ENCODE results near the gene ZNF236.
"Not testable (repeated sequence)": the region's sequence is repeated elsewhere in the genome, so short reads cannot be mapped to it uniquely, and the experiment has no call there.

ZNF236 gene

DNA sequence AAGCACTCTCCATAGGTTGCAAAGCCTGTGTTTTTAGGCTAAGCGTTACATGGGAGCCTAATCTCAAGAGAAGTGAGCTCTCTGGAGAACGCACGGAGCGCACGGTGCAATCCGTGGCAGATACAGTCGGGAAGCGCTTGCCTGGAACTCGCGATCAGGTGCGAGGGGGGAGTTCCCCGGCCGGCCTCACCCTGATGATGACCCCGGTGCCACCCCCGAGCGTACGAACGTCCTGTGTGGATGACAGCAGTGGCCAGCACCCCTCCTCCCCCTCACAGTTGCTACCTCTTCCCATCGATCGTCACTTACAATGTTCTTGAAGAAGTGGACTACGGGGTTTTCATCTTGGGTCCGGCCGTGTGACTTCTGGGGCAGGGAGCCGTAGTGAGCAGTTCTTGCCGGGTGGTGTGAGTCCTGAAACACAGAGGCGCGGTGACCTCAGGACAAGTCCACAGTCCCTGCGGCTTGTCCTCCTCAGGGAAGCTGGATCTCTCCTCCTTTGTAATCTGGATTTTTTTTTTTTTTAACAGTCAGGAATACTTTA lies 167.4 kb downstream of the ZNF236 start:
- no peak overlapping the region for H3K4me3 ChIP-seq (ENCODE audit: low read depth, low read length)
- H3K9ac ChIP-seq (ENCODE audit: low read depth, low read length), result no peak overlapping the region
- no peaks in the 10 kb centered on the region for H3K9me3 ChIP-seq (ENCODE audit: control insufficient read depth, insufficient read depth, low read length)
- H3K36me3 ChIP-seq (ENCODE audit: control insufficient read depth, insufficient read depth, low read length), result no peaks in the 10 kb centered on the region
- H3K27me3 ChIP-seq (ENCODE audit: control insufficient read depth, insufficient read depth, low read length), result no peaks in the 10 kb centered on the region
- no peaks in the 10 kb centered on the region for H3K4me1 ChIP-seq (ENCODE audit: control insufficient read depth, insufficient read depth, low read length)

DNA sequence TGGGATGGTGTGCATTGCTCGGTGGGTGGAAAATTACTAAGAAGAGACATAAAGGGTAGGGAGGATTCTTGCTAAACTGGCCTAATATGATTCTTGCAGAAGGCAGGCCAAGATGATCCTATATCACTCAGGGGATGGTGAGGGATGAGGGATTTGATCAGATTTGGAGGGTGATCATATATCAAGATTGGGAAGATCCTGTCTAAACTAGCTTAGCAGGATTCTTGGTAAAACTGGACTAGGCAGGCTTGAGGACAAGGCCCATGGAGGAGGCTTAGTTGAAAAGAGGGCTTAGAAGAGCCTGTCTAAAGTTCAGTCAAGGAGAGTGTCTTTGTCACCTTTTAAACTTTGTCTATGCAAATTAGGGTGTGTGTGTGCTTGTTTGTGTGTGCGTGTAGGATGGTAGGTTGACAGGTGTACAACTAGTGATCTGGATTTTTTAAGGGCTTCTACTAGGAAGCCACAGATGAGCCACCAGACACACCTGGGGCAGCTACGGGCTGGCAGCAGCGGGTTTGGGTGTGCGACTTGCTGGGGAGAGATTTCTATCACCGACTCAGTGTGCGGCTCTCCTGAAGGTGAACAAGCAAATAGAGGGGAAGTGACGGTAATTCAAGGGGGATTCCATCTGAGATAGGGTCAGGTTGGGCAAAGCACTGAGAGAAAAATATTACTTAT lies 168.1 kb downstream of the ZNF236 start:
- H3K4me3 ChIP-seq (ENCODE audit: low read depth, low read length); H3K36me3 ChIP-seq (ENCODE audit: control insufficient read depth, insufficient read depth, low read length); H3K4me1 ChIP-seq (ENCODE audit: control insufficient read depth, insufficient read depth, low read length); H3K27me3 ChIP-seq (ENCODE audit: control insufficient read depth, insufficient read depth, low read length); H3K9ac ChIP-seq (ENCODE audit: low read depth, low read length); H3K9me3 ChIP-seq (ENCODE audit: control insufficient read depth, insufficient read depth, low read length): not testable (repeated sequence)

DNA sequence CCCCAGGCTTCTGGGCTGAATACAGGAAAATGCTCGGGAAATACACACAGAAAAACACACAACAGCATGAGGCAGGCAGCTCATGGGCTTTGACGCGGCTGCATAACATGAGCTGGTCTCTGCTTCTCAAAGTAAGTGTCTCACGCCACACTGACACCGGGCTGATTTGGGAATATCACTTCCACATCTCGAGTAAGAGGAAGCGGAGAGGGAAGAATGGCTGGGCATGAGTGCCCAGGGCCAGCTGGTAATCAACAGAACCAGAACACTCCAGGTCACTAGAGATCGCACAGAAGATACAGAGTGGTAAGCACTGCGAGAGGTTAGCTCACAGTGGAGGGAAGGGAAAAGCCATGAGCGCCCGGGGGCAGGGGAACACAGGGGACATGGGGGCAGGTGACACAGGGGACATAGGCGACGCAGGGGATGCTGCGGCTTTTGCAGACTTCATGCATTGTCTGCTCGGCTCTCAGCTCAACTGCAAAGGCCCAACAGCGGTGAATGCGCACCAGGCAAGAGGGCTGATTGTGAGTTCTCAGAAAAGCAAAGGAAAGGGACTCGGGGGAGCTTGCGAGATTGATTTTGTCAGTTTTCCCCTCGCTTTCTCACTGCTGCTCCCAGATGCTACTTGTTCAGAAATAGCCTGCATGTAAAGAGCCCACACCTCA lies 168.8 kb downstream of the ZNF236 start:
- Histone ChIP-seq H3K9ac (ENCODE audit: low read depth, low read length) (no peak overlapping the region), H3K36me3 (ENCODE audit: control insufficient read depth, insufficient read depth, low read length) (no peaks in the 10 kb centered on the region), H3K27me3 (ENCODE audit: control insufficient read depth, insufficient read depth, low read length) (no peaks in the 10 kb centered on the region), H3K4me1 (ENCODE audit: control insufficient read depth, insufficient read depth, low read length) (peaks cover 2% of the 10 kb centered on the region), H3K4me3 (ENCODE audit: low read depth, low read length) (no peak overlapping the region), H3K9me3 (ENCODE audit: control insufficient read depth, insufficient read depth, low read length) (no peaks in the 10 kb centered on the region)

DNA sequence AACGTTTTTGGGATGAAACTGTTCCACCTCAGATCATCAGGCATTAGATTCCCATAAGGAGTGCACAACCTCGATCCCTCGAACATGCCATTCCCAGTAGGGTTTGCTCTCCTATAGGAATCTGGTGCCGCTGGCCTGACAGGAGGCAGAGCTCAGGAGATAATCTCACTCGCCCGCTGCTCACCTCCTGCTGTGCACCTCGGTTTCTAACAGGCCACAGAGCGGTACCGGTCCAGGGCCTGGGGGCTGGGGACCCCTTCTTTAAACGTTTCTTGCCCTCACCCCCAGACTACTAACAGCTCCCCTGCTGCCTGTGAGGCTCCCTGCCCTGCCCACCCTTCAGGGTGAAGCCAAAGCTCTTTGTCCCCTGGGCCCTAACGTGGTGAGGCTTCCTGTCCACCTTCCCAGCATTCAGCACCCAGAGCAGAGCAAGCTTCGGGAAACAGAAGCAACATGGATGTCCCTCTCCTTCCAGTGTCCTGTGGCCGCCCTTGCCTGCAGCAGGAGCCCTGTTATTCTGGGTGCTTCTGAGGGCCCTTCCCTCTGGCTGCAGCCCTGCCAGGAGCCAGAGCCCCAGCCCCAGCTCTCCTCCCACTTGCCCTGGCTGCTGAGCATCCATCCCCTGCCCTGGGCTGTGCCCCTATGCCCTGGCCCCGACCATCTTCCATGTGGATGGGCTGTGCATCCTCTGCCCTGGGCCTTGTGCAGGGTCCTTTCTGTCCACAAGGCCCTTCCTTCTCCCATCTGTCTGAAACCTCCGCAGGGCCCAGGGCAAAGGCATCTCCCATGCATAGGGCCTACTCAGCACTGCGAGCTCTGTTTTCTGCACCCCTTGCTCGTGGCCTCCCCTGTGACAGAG lies 170.1 kb downstream of the ZNF236 start:
- no peaks in the 10 kb centered on the region for H3K9me3 ChIP-seq (ENCODE audit: control insufficient read depth, insufficient read depth, low read length)
- H3K27me3 ChIP-seq (ENCODE audit: control insufficient read depth, insufficient read depth, low read length), result no peaks in the 10 kb centered on the region
- peaks cover 2% of the 10 kb centered on the region for H3K4me1 ChIP-seq (ENCODE audit: control insufficient read depth, insufficient read depth, low read length)
- no peaks in the 10 kb centered on the region for H3K36me3 ChIP-seq (ENCODE audit: control insufficient read depth, insufficient read depth, low read length)
- H3K4me3 ChIP-seq (ENCODE audit: low read depth, low read length), result no peak overlapping the region
- H3K9ac ChIP-seq (ENCODE audit: low read depth, low read length), result no peak overlapping the region

DNA sequence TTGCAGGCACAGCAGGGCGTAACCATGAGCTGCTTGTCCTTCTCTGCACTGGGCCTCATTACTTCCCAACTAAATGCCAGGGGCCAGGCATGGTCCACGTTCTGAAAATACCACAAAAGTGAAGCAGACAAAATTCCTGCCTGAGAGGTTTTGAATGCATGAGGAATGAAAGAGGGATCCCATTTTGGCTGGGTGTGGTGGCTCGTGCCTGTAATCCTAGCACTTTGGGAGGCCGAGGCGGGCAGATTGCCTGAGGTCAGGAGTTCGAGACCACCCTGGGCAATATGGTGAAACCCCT lies 170.7 kb downstream of the ZNF236 start:
- no peaks in the 10 kb centered on the region for H3K27me3 ChIP-seq (ENCODE audit: control insufficient read depth, insufficient read depth, low read length)
- H3K4me1 ChIP-seq (ENCODE audit: control insufficient read depth, insufficient read depth, low read length), result peaks cover 2% of the 10 kb centered on the region
- no peaks in the 10 kb centered on the region for H3K36me3 ChIP-seq (ENCODE audit: control insufficient read depth, insufficient read depth, low read length)
- H3K9ac ChIP-seq (ENCODE audit: low read depth, low read length), result no peak overlapping the region
- no peak overlapping the region for H3K4me3 ChIP-seq (ENCODE audit: low read depth, low read length)
- H3K9me3 ChIP-seq (ENCODE audit: control insufficient read depth, insufficient read depth, low read length), result no peaks in the 10 kb centered on the region

DNA sequence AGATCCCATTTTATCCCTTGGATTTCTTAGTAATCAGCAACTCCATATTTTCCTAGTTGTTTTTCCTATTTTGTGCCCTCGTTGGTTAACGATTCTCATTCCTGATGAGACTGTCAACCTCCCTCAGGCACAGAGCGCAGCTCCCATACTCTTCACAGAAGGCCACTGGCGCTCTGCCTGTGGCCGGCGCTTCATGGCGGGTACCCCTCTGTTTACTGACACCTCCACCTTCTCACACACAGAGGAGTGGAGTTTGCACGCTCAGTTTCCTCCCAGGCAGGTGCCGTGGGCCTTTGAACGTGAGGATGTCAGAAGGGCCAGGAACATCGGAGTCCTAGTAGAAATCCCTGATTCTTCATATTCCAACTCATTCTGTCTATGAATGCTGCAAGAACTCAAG lies 171.2 kb downstream of the ZNF236 start:
- no peaks in the 10 kb centered on the region for H3K9me3 ChIP-seq (ENCODE audit: control insufficient read depth, insufficient read depth, low read length)
- H3K9ac ChIP-seq (ENCODE audit: low read depth, low read length), result no peak overlapping the region
- no peaks in the 10 kb centered on the region for H3K36me3 ChIP-seq (ENCODE audit: control insufficient read depth, insufficient read depth, low read length)
- no peaks in the 10 kb centered on the region for H3K27me3 ChIP-seq (ENCODE audit: control insufficient read depth, insufficient read depth, low read length)
- peaks cover 2% of the 10 kb centered on the region for H3K4me1 ChIP-seq (ENCODE audit: control insufficient read depth, insufficient read depth, low read length)
- H3K4me3 ChIP-seq (ENCODE audit: low read depth, low read length), result no peak overlapping the region

DNA sequence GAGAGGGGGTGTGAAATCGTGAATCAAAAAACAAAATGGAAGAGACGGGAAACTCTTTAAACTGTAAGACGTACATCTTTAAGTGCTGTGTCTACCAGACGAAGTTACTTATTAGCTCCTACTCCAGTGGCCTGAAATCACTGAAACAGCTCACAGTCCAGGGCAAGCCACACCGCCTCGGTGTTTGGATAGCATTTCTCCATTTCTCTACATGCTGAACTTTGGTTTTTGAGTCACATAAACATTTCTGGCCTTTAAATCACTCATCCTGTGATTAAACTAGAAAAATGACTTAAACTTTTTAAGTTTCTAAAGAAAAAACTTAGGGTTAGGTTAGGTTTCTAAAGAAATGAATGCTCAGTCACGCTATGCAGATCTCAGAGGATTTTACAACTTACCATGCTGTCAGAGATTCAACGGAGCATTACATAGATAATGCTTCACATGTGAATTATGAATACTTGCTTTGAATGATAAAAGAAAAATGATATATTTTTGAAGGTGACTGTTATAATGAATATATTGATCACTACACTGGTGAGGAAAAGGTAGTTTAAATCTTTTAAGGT lies 171.8 kb downstream of the ZNF236 start:
- Histone ChIP-seq H3K27me3 (ENCODE audit: control insufficient read depth, insufficient read depth, low read length) (no peaks in the 10 kb centered on the region), H3K4me3 (ENCODE audit: low read depth, low read length) (no peak overlapping the region), H3K36me3 (ENCODE audit: control insufficient read depth, insufficient read depth, low read length) (no peaks in the 10 kb centered on the region), H3K9me3 (ENCODE audit: control insufficient read depth, insufficient read depth, low read length) (no peaks in the 10 kb centered on the region), H3K9ac (ENCODE audit: low read depth, low read length) (no peak overlapping the region), H3K4me1 (ENCODE audit: control insufficient read depth, insufficient read depth, low read length) (peaks cover 2% of the 10 kb centered on the region)

DNA sequence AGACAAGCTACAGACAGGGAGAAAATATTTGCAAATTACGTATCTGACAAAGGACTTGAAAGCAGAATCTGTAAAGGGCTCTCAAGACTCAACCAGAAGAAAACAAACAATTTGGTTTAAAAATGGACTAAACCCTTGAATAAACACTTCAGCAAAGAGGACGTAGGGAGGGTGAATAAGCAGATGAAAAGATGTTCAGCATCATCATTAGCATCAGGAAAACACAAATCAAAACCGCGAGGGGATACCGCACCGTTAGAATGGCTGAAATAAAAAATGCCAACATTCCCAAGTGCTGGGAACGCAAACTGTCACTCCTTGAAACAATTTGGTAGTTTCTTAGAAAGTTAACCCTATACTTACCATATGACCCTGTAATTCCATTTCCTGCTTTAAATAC lies 173.5 kb downstream of the ZNF236 start:
- H3K9ac ChIP-seq (ENCODE audit: low read depth, low read length), result no peak overlapping the region
- H3K9me3 ChIP-seq (ENCODE audit: control insufficient read depth, insufficient read depth, low read length), result no peaks in the 10 kb centered on the region
- H3K4me1 ChIP-seq (ENCODE audit: control insufficient read depth, insufficient read depth, low read length), result peaks cover 2% of the 10 kb centered on the region
- H3K4me3 ChIP-seq (ENCODE audit: low read depth, low read length), result no peak overlapping the region
- no peaks in the 10 kb centered on the region for H3K27me3 ChIP-seq (ENCODE audit: control insufficient read depth, insufficient read depth, low read length)
- H3K36me3 ChIP-seq (ENCODE audit: control insufficient read depth, insufficient read depth, low read length), result no peaks in the 10 kb centered on the region

DNA sequence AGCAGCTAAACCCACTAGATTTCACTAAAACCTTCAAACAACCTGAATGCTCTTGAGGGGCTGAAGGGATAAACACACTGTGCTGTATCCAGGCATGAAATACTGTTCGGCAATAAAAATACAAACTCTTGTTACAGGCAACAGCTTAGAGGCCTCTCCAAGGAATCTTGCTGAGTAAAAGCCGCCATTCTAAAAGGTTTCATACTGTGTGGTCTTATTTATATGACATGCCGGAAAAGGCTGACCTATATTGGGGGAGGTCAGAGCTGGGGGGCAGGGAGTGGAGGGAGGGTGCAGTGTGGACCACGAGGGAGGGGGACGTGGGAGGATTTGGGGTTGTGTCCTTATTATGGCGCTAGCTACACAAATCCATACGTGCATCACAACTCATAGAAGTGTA lies 174.1 kb downstream of the ZNF236 start:
- Histone ChIP-seq H3K36me3 (ENCODE audit: control insufficient read depth, insufficient read depth, low read length) (no peaks in the 10 kb centered on the region), H3K4me3 (ENCODE audit: low read depth, low read length) (no peak overlapping the region), H3K27me3 (ENCODE audit: control insufficient read depth, insufficient read depth, low read length) (no peaks in the 10 kb centered on the region), H3K9me3 (ENCODE audit: control insufficient read depth, insufficient read depth, low read length) (no peaks in the 10 kb centered on the region), H3K4me1 (ENCODE audit: control insufficient read depth, insufficient read depth, low read length) (peaks cover 2% of the 10 kb centered on the region), H3K9ac (ENCODE audit: low read depth, low read length) (no peak overlapping the region)

DNA sequence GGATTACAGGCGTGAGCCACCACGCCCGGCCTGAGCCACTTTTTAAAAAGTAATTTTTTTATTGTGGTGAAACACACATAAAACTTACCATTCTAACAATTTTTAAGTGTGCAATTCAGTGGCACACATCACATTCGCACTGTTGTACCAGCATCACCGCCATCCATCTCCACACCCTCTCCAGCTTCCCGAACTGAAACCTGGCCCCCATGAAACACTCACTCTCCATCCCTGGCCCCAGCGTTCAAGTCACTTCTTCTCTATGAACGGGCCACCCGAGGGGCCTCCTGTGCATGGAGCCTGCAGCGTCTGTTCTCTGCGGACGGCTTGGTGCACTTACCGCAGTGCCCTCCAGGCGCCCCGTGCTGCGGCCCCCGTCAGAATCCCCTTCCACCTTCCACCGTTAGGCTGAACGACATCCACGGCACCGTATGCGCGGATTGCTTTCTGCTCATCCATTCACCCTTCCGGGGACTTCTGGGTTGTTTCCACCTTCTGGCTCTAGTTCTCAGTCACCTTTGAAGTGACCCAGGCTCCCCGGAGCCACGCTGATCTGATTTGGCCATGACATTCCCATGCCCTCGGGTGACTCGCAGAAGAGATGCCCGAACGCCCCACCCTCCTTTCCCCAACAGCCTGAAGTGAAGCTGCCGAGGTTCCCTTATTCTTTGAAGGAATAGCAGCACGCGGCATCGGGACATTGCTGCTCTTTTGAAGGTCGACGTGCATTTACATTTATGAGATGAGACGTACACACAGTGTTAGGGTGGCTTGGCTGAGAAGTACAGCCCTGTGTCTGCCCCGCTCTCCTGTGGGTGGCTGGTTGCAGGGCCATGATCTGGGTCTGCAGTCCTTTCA lies 175.8 kb downstream of the ZNF236 start:
- peaks cover 2% of the 10 kb centered on the region for H3K4me1 ChIP-seq (ENCODE audit: control insufficient read depth, insufficient read depth, low read length)
- H3K4me3 ChIP-seq (ENCODE audit: low read depth, low read length), result no peak overlapping the region
- no peak overlapping the region for H3K9ac ChIP-seq (ENCODE audit: low read depth, low read length)
- H3K9me3 ChIP-seq (ENCODE audit: control insufficient read depth, insufficient read depth, low read length), result no peaks in the 10 kb centered on the region
- no peaks in the 10 kb centered on the region for H3K36me3 ChIP-seq (ENCODE audit: control insufficient read depth, insufficient read depth, low read length)
- no peaks in the 10 kb centered on the region for H3K27me3 ChIP-seq (ENCODE audit: control insufficient read depth, insufficient read depth, low read length)

DNA sequence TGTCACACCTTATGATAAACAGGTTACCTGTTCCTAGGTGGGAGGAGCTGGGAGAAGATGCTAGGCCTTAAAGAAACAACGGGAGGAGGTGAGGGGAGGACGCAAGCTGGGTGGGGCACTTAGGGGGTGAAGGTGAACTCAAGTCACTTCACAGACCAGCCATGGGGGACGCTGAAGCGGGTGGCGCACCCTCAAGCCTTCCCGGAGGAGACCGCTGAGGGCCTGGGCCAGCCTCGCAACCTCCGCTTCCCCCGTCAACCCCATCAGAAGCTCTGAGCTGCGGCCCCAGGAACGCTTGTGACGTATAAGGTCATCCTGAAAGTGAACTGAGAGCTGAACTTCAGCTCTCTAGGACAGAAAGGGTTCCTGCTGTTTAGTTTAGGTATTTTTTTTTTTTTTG lies 176.7 kb downstream of the ZNF236 start:
- Histone ChIP-seq H3K4me3 (ENCODE audit: low read depth, low read length) (no peak overlapping the region), H3K4me1 (ENCODE audit: control insufficient read depth, insufficient read depth, low read length) (peaks cover 2% of the 10 kb centered on the region), H3K27me3 (ENCODE audit: control insufficient read depth, insufficient read depth, low read length) (no peaks in the 10 kb centered on the region), H3K9me3 (ENCODE audit: control insufficient read depth, insufficient read depth, low read length) (no peaks in the 10 kb centered on the region), H3K36me3 (ENCODE audit: control insufficient read depth, insufficient read depth, low read length) (no peaks in the 10 kb centered on the region), H3K9ac (ENCODE audit: low read depth, low read length) (no peak overlapping the region)
